HepG2 (cell line): ENCODE results near the gene PTGER3. TPM values are rescaled to one million over a fixed set of nuclear protein-coding genes. Genes with fewer than 3 reads are reported as not detected.

Source experiments
- ATAC-seq: fragments of 200-7000 bp; cut with Tn5 transposase; 3 replicates; pipeline ENCODE4 v1.9.1; 2020; ENCODE audit warnings: mild to moderate bottlenecking, moderate library complexity
- Bru-seq: library from RNA; stranded (reverse); fragments of 400-500 nt; gene quantifications from one replicate; lab custom pipeline; 2021; lab: Mats Ljungman, UMichigan
- BruChase-seq, 2 experiments: library from RNA; stranded (reverse); fragments of 400-500 nt; gene quantifications; one replicate each; lab custom pipeline; 2021; lab: Mats Ljungman, UMichigan
- BruUV-seq: library from RNA; stranded (reverse); fragments of 400-500 nt; replicated peaks from 2 replicates; lab custom pipeline; 2021; lab: Mats Ljungman, UMichigan
- CTCF ChIA-PET: fragments of 300-600 bp; formaldehyde crosslinking; extraction: SDS; loops from one replicate; lab custom pipeline; 2021; ENCODE audit warnings: low total read pairs, inconsistent platforms, low intra/inter-chr PET ratio; lab: Yijun Ruan, JAX
- POLR2A ChIA-PET: fragments of 350-600 bp; sonication (Branson Sonifier 250); formaldehyde crosslinking; loops from one replicate; lab custom pipeline; 2020; ENCODE audit warnings: antibody characterized with exemption, inconsistent platforms; lab: Yijun Ruan, JAX
- DNase-seq: peaks from one replicate; pipeline ENCODE4 v3.0.0-alpha.2; 2015; ENCODE audit warnings: low spot score
- FAIRE-seq: peaks from 3 replicates; lab custom pipeline; 2011; peaks lifted over from hg19 to GRCh38; lab: Jason Lieb, UNC
- H2AFZ ChIP-seq: one replicate; pipeline ENCODE4 v1.6.1; 2011; ENCODE audit warnings: low read length, inconsistent platforms
- H3K27ac ChIP-seq: fragments of 300-600 bp; 3 replicates; pipeline ENCODE4 v1.8.0; 2011; ENCODE audit warnings: mixed run types, mild to moderate bottlenecking, mixed read lengths, low read length, inconsistent platforms; ENCODE audit not compliant: insufficient read depth; ENCODE audit errors: extremely low read length
- H3K27me3 ChIP-seq, 2 experiments: fragments of 200-600 bp in 1 of 2; 2 replicates in 1 of 2; 3 replicates in 1 of 2; pipeline versions ENCODE4 v1.6.0 to v1.8.0; 2011; ENCODE audit warnings: low read length in 2 of 2, mild to moderate bottlenecking in 2 of 2, moderate library complexity in 2 of 2, inconsistent platforms in 1 of 2; ENCODE audit not compliant: insufficient read depth in 2 of 2, control insufficient read depth in 1 of 2
- H3K36me3 ChIP-seq, 2 experiments: fragments of 200-600 bp in 1 of 2; replicated peaks in 1 of 2; 2 replicates in 1 of 2; 3 replicates in 1 of 2; pipeline versions ENCODE4 v1.5.1 to v1.8.0; 2011; ENCODE audit warnings: low read length in 2 of 2, inconsistent platforms in 1 of 2; ENCODE audit not compliant: insufficient read depth in 2 of 2, control insufficient read depth in 1 of 2
- H3K4me1 ChIP-seq: 2 replicates; pipeline ENCODE4 v1.5.1; 2012; ENCODE audit warnings: low read length, inconsistent platforms; ENCODE audit not compliant: insufficient read depth
- H3K4me2 ChIP-seq: 2 replicates; pipeline ENCODE4 v1.6.0; 2011; ENCODE audit warnings: low read depth, low read length, inconsistent platforms
- H3K4me3 ChIP-seq, 3 experiments: fragments of 200-600 bp in 1 of 3; sonication (generic), shearing (Covaris generic) in 1 of 3; replicated peaks in 1 of 3; 2 replicates each; pipeline ENCODE4 v1.5.1; 2011 to 2016; ENCODE audit warnings: low read length in 3 of 3, inconsistent platforms in 2 of 3, low read depth in 2 of 3, mild to moderate bottlenecking in 2 of 3, control low read depth in 1 of 3, mixed read lengths in 1 of 3; ENCODE audit not compliant: insufficient read depth in 1 of 3
- H3K79me2 ChIP-seq: one replicate; pipeline ENCODE4 v1.6.1; 2011; ENCODE audit warnings: low read length, inconsistent platforms; ENCODE audit not compliant: insufficient read depth
- H3K9ac ChIP-seq: 2 replicates; pipeline ENCODE4 v1.6.0; 2011; ENCODE audit warnings: mild to moderate bottlenecking, low read depth, low read length, inconsistent platforms; ENCODE audit not compliant: insufficient read depth
- H3K9me3 ChIP-seq: 2 replicates; pipeline ENCODE4 v1.5.1; 2012; ENCODE audit warnings: mild to moderate bottlenecking, low read length
- H4K20me1 ChIP-seq: 2 replicates; pipeline ENCODE4 v1.6.0; 2011; ENCODE audit warnings: inconsistent platforms, mild to moderate bottlenecking, low read length, moderate library complexity; ENCODE audit not compliant: insufficient read depth
- FOXK1 ChIP-seq: sonication (generic); formaldehyde crosslinking; IDR thresholded peaks from 2 replicates; pipeline ENCODE4 v1.4.0; 2020; ENCODE audit warnings: low read depth, missing genetic modification reagents, borderline replicate concordance
- SATB2 ChIP-seq: sonication (generic); formaldehyde crosslinking; IDR thresholded peaks from 2 replicates; pipeline ENCODE4 v1.5.0; 2020; ENCODE audit warnings: missing genetic modification reagents
- SRSF1 ChIP-seq: fragments of 200-400 bp; formaldehyde crosslinking; optimal IDR thresholded peaks from 2 replicates; pipeline ENCODE3; 2017; ENCODE audit warnings: mild to moderate bottlenecking, low read depth, low read length, moderate library complexity
- ZBTB21 ChIP-seq: sonication (generic); formaldehyde crosslinking; IDR thresholded peaks from 2 replicates; pipeline ENCODE4 v1.4.0; 2020; ENCODE audit warnings: missing genetic modification reagents
- ZSCAN31 ChIP-seq: sonication (generic); formaldehyde crosslinking; IDR thresholded peaks from 2 replicates; pipeline ENCODE4 v1.5.0; 2020; ENCODE audit warnings: low read depth, mild to moderate bottlenecking, missing genetic modification reagents
- WGBS: methylation state at CpG from one replicate; pipeline ENCODE4 v1.1.6; 2017; ENCODE audit warnings: low lambda C conversion rate; 5-methylcytosine and 5-hydroxymethylcytosine counted together
- in situ Hi-C: cut with HindIII; loops from 2 replicates; pipeline ENCODE4 v1.10.0; 2017; ENCODE audit warnings: low pct_unique_long_range_greater_than_20kb; ENCODE audit not compliant: extremely low pct_ligation_motif_present
- intact Hi-C: fragments of 100-400 bp; cut with micrococcal nuclease; formaldehyde crosslinking; loops from one replicate; pipeline ENCODE4 v1.10.0; 2022; ENCODE audit not compliant: unreplicated experiment
- long read RNA-seq, 2 experiments: library from RNA in 1 of 2; library from polyadenylated mRNA in 1 of 2; stranded (forward) in 1 of 2; unstranded in 1 of 2; transcript quantifications; one replicate each; pipeline ENCODE4 v2.0.0, GENCODE V29; 2019 to 2022
- polyA minus RNA-seq, 3 experiments: library from RNA; depleted of rRNA, polyadenylated mRNA; stranded (reverse); fragments of >200 nt; gene quantifications; 2 replicates each; pipeline ENCODE4 v1.2.3, GENCODE V29; 2011; ENCODE audit warnings: low replicate concordance in 1 of 3
- polyA plus RNA-seq, 8 experiments: library from polyadenylated mRNA; depleted of rRNA in 3 of 8; stranded (reverse) in 7 of 8; unstranded in 1 of 8; fragments of >200 nt; fragmentation: Illumina TruSeq in 4 of 8; extraction: Trizol in 4 of 8; gene quantifications; 2 replicates each; pipeline versions ENCODE4 v1.2.1 to v1.2.3, GENCODE V29; 2011 to 2016; ENCODE audit warnings: low read depth in 4 of 8, missing spikeins in 1 of 8, mixed read lengths in 1 of 8; ENCODE audit not compliant: insufficient read depth in 1 of 8
- total RNA-seq, 5 experiments: library from RNA; depleted of rRNA; stranded (reverse); fragments of >200 nt; fragmentation: Illumina TruSeq; extraction: Trizol; gene quantifications; 2 replicates each; pipeline ENCODE4 v1.2.3, GENCODE V29; 2016; ENCODE audit warnings: low read depth in 1 of 5
- TF ChIP-seq, protein P1 (sequence below): sonication (generic); formaldehyde crosslinking; IDR thresholded peaks from 2 replicates; pipeline ENCODE4 v1.4.0; 2020; ENCODE audit warnings: missing genetic modification reagents

Gene PTGER3
- not detected in 2 replicates for total RNA-seq (2016; rRNA removed; fragmentation: Illumina TruSeq; extraction: Trizol)
- total RNA-seq (2016; cell fraction: cytosol; rRNA removed; fragmentation: Illumina TruSeq; extraction: Trizol; ENCODE audit: low read depth): not detected in 2 replicates
- 0.04 TPM in 1 of 2 replicates, not detected in the other for total RNA-seq (2016; cell fraction: insoluble cytoplasmic fraction; rRNA removed; fragmentation: Illumina TruSeq; extraction: Trizol)
- not detected in 2 replicates for total RNA-seq (2016; cell fraction: membrane; rRNA removed; fragmentation: Illumina TruSeq; extraction: Trizol)
- not detected in 2 replicates for total RNA-seq (2016; cell fraction: nucleus; rRNA removed; fragmentation: Illumina TruSeq; extraction: Trizol)
- polyA plus RNA-seq (2011; rRNA removed): 0.01 TPM in 1 of 2 replicates, not detected in the other
- not detected in 2 replicates for polyA plus RNA-seq (2011; cell fraction: cytosol; rRNA removed)
- polyA plus RNA-seq (2011; cell fraction: nucleus; rRNA removed): not detected in 2 replicates
- not detected in 2 replicates for polyA plus RNA-seq (2012)
- not detected in 2 replicates for polyA plus RNA-seq (2016; cell fraction: cytosol; fragmentation: Illumina TruSeq; extraction: Trizol; ENCODE audit: low read depth)
- not detected in 2 replicates for polyA plus RNA-seq (2016; cell fraction: insoluble cytoplasmic fraction; fragmentation: Illumina TruSeq; extraction: Trizol; ENCODE audit: low read depth)
- polyA plus RNA-seq (2016; cell fraction: membrane; fragmentation: Illumina TruSeq; extraction: Trizol; ENCODE audit: low read depth): not detected in 2 replicates
- not detected in 2 replicates for polyA plus RNA-seq (2016; cell fraction: nucleus; fragmentation: Illumina TruSeq; extraction: Trizol; ENCODE audit: insufficient read depth, low read depth)
- polyA minus RNA-seq (2011; rRNA and poly(A)+ RNA removed; ENCODE audit: low replicate concordance): not detected in 2 replicates
- not detected in 2 replicates for polyA minus RNA-seq (2011; cell fraction: cytosol; rRNA and poly(A)+ RNA removed)
- polyA minus RNA-seq (2011; cell fraction: nucleus; rRNA and poly(A)+ RNA removed): 0.26 TPM in 1 of 2 replicates, not detected in the other
- percentile 5 among the genes with signal in this experiment for Bru-seq, nascent RNA
- percentile 13 among the genes with signal in this experiment for BruChase-seq, experiment 1, labeled RNA remaining after a 6-hour chase
- percentile 23 among the genes with signal in this experiment for BruChase-seq, experiment 2, labeled RNA remaining after a 2-hour chase
- long read RNA-seq, experiment 1: 0 reads
- long read RNA-seq, experiment 2: 0 reads

DNA sequence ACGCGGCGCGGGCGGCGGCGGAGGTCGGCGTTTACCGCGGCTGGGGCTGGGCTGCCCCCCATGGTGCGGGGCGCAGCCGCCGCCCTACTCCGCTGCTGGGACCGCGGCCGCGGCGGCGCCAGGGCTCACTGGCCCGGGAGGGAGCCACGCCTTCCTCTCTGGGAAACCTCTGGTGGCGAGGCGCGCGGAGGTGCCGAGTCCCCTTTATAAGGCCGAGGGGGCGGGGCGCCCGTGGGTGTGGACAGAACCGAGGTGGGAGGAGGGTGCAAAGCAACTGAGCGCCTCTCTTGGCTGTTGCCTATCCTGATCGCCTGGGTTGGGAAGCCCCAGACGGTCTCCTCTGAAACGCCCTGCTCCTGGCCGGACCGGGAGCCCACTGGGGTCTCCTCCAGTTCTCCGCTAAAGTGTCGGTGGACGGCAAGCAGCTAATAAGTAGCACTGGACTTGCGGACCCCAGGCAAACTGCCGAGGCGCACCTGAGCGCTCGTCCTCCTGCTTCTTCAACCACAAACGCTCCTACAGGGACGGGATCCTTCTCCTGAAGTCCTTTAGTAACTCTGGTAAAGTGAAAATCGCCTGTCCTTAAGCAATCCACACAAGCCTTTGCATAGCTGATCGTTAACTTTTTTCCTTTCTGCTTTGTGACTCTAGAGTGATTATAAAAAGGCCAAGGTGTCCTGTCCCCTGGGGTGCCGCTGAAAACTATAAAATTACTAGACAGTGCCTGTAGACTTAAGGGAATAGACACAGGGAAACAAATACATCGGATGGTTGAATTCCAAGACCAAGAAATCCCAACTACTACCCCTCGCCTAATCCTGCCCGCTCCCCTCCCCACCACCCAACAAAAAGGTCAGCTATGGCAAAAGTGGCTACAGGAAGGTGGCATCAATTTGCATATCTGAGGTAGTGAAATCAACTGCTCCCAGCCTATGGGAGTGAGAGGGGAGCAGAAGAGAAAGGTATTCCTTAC is at the start of gene PTGER3:
Gene PTGER3 (minus strand): TSS at position 182 of the 973 bp plus-strand sequence. CDS start 239 bp downstream, outside the sequence.
- Histone ChIP-seq H3K79me2 (no peaks in the 10 kb centered on the region), H3K4me3 (peak within 1 kb of the TSS; percentile 35 to 66 (median 47); a peak in 5 of 6 replicates), H3K27me3 (peaks cover 11 to 25% of the 10 kb centered on the region in 2 experiments), H3K4me1 (peaks cover 6% of the 10 kb centered on the region; the same call in 1 of the 2 replicates), H3K9me3 (no peaks in the 10 kb centered on the region), H4K20me1 (no peaks in the 10 kb centered on the region), H3K9ac (no peak within 1 kb of the TSS; the same call in 1 of the 2 replicates), H2AFZ (no peak within 1 kb of the TSS), H3K36me3 (no peaks in the 10 kb centered on the region), H3K27ac (no peak within 1 kb of the TSS), H3K4me2 (peak within 1 kb of the TSS; percentile 74)
- intact Hi-C loops: no loop called here
- in situ Hi-C loops: loop anchor here (5.0 kb wide), 2 partner anchors 361 to 521 kb away; no protein-coding TSS in a partner anchor
- 18% methylated on average over 12 of the region's 56 CpGs for WGBS
- DNase-seq: peak; percentile 42
- CTCF ChIA-PET: no interaction called here
- POLR2A ChIA-PET: no interaction called here
- peak; percentile 84 for ATAC-seq
- no TSS peak for BruUV-seq
- no peak for FAIRE-seq
- TF ChIP-seq ZBTB21 (no peak), ZSCAN31 (CRISPR knock-in tag) (no peak), SATB2 (CRISPR knock-in tag) (no peak), SRSF1 (no peak), FOXK1 (CRISPR knock-in tag) (no peak)
- TF ChIP-seq, protein P1, sequence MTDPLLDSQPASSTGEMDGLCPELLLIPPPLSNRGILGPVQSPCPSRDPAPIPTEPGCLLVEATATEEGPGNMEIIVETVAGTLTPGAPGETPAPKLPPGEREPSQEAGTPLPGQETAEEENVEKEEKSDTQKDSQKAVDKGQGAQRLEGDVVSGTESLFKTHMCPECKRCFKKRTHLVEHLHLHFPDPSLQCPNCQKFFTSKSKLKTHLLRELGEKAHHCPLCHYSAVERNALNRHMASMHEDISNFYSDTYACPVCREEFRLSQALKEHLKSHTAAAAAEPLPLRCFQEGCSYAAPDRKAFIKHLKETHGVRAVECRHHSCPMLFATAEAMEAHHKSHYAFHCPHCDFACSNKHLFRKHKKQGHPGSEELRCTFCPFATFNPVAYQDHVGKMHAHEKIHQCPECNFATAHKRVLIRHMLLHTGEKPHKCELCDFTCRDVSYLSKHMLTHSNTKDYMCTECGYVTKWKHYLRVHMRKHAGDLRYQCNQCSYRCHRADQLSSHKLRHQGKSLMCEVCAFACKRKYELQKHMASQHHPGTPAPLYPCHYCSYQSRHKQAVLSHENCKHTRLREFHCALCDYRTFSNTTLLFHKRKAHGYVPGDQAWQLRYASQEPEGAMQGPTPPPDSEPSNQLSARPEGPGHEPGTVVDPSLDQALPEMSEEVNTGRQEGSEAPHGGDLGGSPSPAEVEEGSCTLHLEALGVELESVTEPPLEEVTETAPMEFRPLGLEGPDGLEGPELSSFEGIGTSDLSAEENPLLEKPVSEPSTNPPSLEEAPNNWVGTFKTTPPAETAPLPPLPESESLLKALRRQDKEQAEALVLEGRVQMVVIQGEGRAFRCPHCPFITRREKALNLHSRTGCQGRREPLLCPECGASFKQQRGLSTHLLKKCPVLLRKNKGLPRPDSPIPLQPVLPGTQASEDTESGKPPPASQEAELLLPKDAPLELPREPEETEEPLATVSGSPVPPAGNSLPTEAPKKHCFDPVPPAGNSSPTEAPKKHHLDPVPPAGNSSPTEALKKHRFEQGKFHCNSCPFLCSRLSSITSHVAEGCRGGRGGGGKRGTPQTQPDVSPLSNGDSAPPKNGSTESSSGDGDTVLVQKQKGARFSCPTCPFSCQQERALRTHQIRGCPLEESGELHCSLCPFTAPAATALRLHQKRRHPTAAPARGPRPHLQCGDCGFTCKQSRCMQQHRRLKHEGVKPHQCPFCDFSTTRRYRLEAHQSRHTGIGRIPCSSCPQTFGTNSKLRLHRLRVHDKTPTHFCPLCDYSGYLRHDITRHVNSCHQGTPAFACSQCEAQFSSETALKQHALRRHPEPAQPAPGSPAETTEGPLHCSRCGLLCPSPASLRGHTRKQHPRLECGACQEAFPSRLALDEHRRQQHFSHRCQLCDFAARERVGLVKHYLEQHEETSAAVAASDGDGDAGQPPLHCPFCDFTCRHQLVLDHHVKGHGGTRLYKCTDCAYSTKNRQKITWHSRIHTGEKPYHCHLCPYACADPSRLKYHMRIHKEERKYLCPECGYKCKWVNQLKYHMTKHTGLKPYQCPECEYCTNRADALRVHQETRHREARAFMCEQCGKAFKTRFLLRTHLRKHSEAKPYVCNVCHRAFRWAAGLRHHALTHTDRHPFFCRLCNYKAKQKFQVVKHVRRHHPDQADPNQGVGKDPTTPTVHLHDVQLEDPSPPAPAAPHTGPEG (CRISPR knock-in tag): no peak
